Endometrial microvascular endothelial cells (primary cell): ENCODE data around the gene TPPP2. TPM values are rescaled to one million over a fixed set of nuclear protein-coding genes. Genes with fewer than 3 reads are reported as not detected.

Experiments
- in situ Hi-C: cut with HindIII; loops from 2 replicates; pipeline ENCODE4 v1.10.0; 2017; ENCODE audit warnings: low sequenced_read_pairs, low pct_unique_long_range_greater_than_20kb; ENCODE audit errors: inconsistent ontology term
- total RNA-seq: library from RNA; depleted of rRNA; stranded (reverse); fragments of >200 nt; gene quantifications from one replicate; pipeline ENCODE4 v1.2.3, GENCODE V29; 2015; ENCODE audit errors: inconsistent ontology term

TPPP2 gene
- total RNA-seq, 1 donor from 2014 or later: not detected

GRCh38 chr14:21053184-21054122, 23.4 kb downstream of the TPPP2 start:
- in situ Hi-C loops: no loop called here

GRCh38 chr14:21054123-21054767, 24.2 kb downstream of the TPPP2 start:
- in situ Hi-C loops: no loop called here

- in situ Hi-C loops: no loop called here
Measured at GRCh38 chr14:21054768-21055145, 24.7 kb downstream of the TPPP2 start.

- in situ Hi-C loops: no loop called here
Measured at GRCh38 chr14:21055432-21056117, 25.6 kb downstream of the TPPP2 start.

- in situ Hi-C loops: no loop called here
Measured at GRCh38 chr14:21056520-21057163, 26.6 kb downstream of the TPPP2 start.

GRCh38 chr14:21057803-21058675, 28.0 kb downstream of the TPPP2 start, which contains the start of gene RNASE8:
TSS of gene RNASE8 (plus strand) at chr14:21057822. CDS start at chr14:21057893, 71 bp downstream.
- in situ Hi-C loops: no loop called here

- in situ Hi-C loops: no loop called here
Measured at GRCh38 chr14:21058903-21059302, 28.9 kb downstream of the TPPP2 start.

GRCh38 chr14:21059842-21060613, 30.0 kb downstream of the TPPP2 start:
- in situ Hi-C loops: no loop called here

- in situ Hi-C loops: no loop called here
Measured at GRCh38 chr14:21060614-21061346, 30.8 kb downstream of the TPPP2 start.

GRCh38 chr14:21061347-21061668, 31.3 kb downstream of the TPPP2 start:
- in situ Hi-C loops: no loop called here

GRCh38 chr14:21063479-21063878, 33.5 kb downstream of the TPPP2 start:
- in situ Hi-C loops: no loop called here

- in situ Hi-C loops: no loop called here
Measured at GRCh38 chr14:21066882-21067502, 37.0 kb downstream of the TPPP2 start.

- in situ Hi-C loops: no loop called here
Measured at GRCh38 chr14:21068521-21069387, 38.7 kb downstream of the TPPP2 start.

GRCh38 chr14:21069388-21070082, 39.5 kb downstream of the TPPP2 start:
- in situ Hi-C loops: no loop called here

GRCh38 chr14:21070083-21070609, 40.1 kb downstream of the TPPP2 start, which contains the start of gene ARHGEF40:
TSS of gene ARHGEF40 (plus strand) at chr14:21070304. CDS start at chr14:21070397, 93 bp downstream.
- in situ Hi-C loops: no loop called here
